GM12878 (cell line): ENCODE results near the gene SEPTIN5. TPM values are rescaled to one million over a fixed set of nuclear protein-coding genes. Genes with fewer than 3 reads are reported as not detected.

Experiments
- ATAC-seq: fragments of 200-7000 bp; cut with Tn5 transposase; 3 replicates; pipeline ENCODE4 v1.9.1; 2020; ENCODE audit warnings: mild to moderate bottlenecking, moderate library complexity
- BruUV-seq: library from RNA; stranded (reverse); fragments of 400-500 nt; replicated peaks from 2 replicates; lab custom pipeline; 2021; lab: Mats Ljungman, UMichigan
- CTCF ChIA-PET: fragments of 300-600 bp; sonication (Branson Sonifier 250); formaldehyde crosslinking; extraction: SDS; loops from one replicate; lab custom pipeline; 2021; ENCODE audit warnings: inconsistent platforms; lab: Yijun Ruan, JAX
- POLR2A ChIA-PET: fragments of 350-600 bp; formaldehyde crosslinking; extraction: SDS; loops from one replicate; lab custom pipeline; 2021; ENCODE audit warnings: inconsistent platforms; lab: Charles Lee
- RAD21 ChIA-PET: fragments of 300-600 bp; sonication (Branson Sonifier 250); formaldehyde crosslinking; loops from one replicate; lab custom pipeline; 2023; ENCODE audit warnings: antibody characterized with exemption; ENCODE audit not compliant: unreplicated experiment; lab: Charles Lee
- SMC1A ChIA-PET: fragments of 300-600 bp; sonication (Branson Sonifier 250); formaldehyde crosslinking; loops from one replicate; lab custom pipeline; 2023; ENCODE audit not compliant: unreplicated experiment, uncharacterized antibody; lab: Charles Lee
- DNase-seq: peaks from one replicate; pipeline ENCODE4 v3.0.0-alpha.2; 2011; ENCODE audit warnings: low read depth, low spot score
- FAIRE-seq: peaks from 3 replicates; lab custom pipeline; 2011; peaks lifted over from hg19 to GRCh38; lab: Jason Lieb, UNC
- H2AFZ ChIP-seq: 2 replicates; pipeline ENCODE4 v1.6.0; 2011; ENCODE audit warnings: low read depth, low read length, control low read depth; ENCODE audit not compliant: control insufficient read depth
- H3K27ac ChIP-seq: 2 replicates; pipeline ENCODE4 v1.5.1; 2011; ENCODE audit warnings: control low read depth; ENCODE audit not compliant: control insufficient read depth, insufficient read depth
- H3K27me3 ChIP-seq, 2 experiments: replicated peaks in 1 of 2; 2 replicates each; pipeline versions ENCODE4 v1.6.0 to v1.6.1; 2011; ENCODE audit warnings: low read length in 1 of 2; ENCODE audit not compliant: control insufficient read depth in 2 of 2, insufficient read depth in 2 of 2
- H3K36me3 ChIP-seq, 2 experiments: 2 replicates each; pipeline ENCODE4 v1.5.1; 2011; ENCODE audit warnings: low read length in 1 of 2; ENCODE audit not compliant: control insufficient read depth in 2 of 2, insufficient read depth in 2 of 2
- H3K4me1 ChIP-seq: 2 replicates; pipeline ENCODE4 v1.6.1; 2011; ENCODE audit warnings: mild to moderate bottlenecking, low read length, moderate library complexity, mixed read lengths; ENCODE audit not compliant: control insufficient read depth, insufficient read depth
- H3K4me2 ChIP-seq: 2 replicates; pipeline ENCODE4 v1.6.0; 2011; ENCODE audit warnings: control low read depth; ENCODE audit not compliant: control insufficient read depth, insufficient read depth
- H3K4me3 ChIP-seq: fragments of 200-600 bp; sonication (generic); 2 replicates; pipeline ENCODE4 v1.5.1; 2016
- H3K79me2 ChIP-seq: 2 replicates; pipeline ENCODE4 v1.6.0; 2011; ENCODE audit warnings: low read length; ENCODE audit not compliant: control insufficient read depth, insufficient read depth
- H3K9ac ChIP-seq: 2 replicates; pipeline ENCODE4 v1.8.0; 2011; ENCODE audit warnings: low read length, control low read depth, mixed read lengths; ENCODE audit not compliant: control insufficient read depth, insufficient read depth
- H3K9me3 ChIP-seq: replicated peaks from 3 replicates; pipeline ENCODE4 v1.5.1; 2011; ENCODE audit warnings: mild to moderate bottlenecking, low read length; ENCODE audit not compliant: control insufficient read depth, insufficient read depth
- H4K20me1 ChIP-seq: 2 replicates; pipeline ENCODE4 v1.6.0; 2011; ENCODE audit not compliant: control insufficient read depth, insufficient read depth
- ASH2L ChIP-seq: fragments of 300-600, 200-600 bp; sonication (generic); IDR thresholded peaks from 2 replicates; pipeline ENCODE4 v1.6.1; 2017; ENCODE audit warnings: low read depth, mild to moderate bottlenecking, borderline replicate concordance
- FOXM1 ChIP-seq: IDR thresholded peaks from 2 replicates; pipeline ENCODE4 v1.6.1; 2012; ENCODE audit warnings: low read depth, mild to moderate bottlenecking, inconsistent platforms, low read length, moderate library complexity
- PAX5 ChIP-seq: IDR thresholded peaks from 2 replicates; pipeline ENCODE4 v1.6.1; 2011; ENCODE audit warnings: low read depth, low read length, borderline replicate concordance
- RB1 ChIP-seq: fragments of 450-650 bp; formaldehyde crosslinking; IDR thresholded peaks from 2 replicates; pipeline ENCODE4 v1.6.1; 2017; ENCODE audit warnings: mild to moderate bottlenecking, borderline replicate concordance
- RFX5 ChIP-seq: IDR thresholded peaks from 2 replicates; pipeline ENCODE4 v1.6.1; 2011; ENCODE audit warnings: low read depth, low read length, improper control_type of control experiment
- SMAD5 ChIP-seq: IDR thresholded peaks from 2 replicates; pipeline ENCODE4 v1.6.1; 2016; ENCODE audit warnings: antibody characterized with exemption, low read depth
- WGBS: methylation state at CpG from one replicate; pipeline ENCODE4 v1.1.6; 2016; ENCODE audit warnings: low lambda C conversion rate; ENCODE audit not compliant: insufficient replicate concordance, insufficient coverage; ENCODE audit errors: missing lambda C conversion rate; 5-methylcytosine and 5-hydroxymethylcytosine counted together
- in situ Hi-C: fragments of 300-500 bp; cut with MboI; formaldehyde crosslinking; loops from 9 replicates; pipeline ENCODE4 v1.14.3; 2018; ENCODE audit warnings: mixed read lengths
- intact Hi-C: fragments of 100-400 bp; cut with micrococcal nuclease; formaldehyde crosslinking; loops from one replicate; pipeline ENCODE4 v1.14.2; 2022; ENCODE audit not compliant: unreplicated experiment
- polyA plus RNA-seq, 11 experiments: library from polyadenylated mRNA; depleted of rRNA in 4 of 11; unstranded in 6 of 11; stranded (reverse) in 5 of 11; fragments of >200 nt; fragmentation: Nextera tagmentation in 4 of 11; fragmentation: Illumina TruSeq in 1 of 11; extraction: Ambion mirVana in 4 of 11; extraction: Trizol in 1 of 11; gene quantifications; 1 replicate in 1 of 11; 2 replicates in 10 of 11; pipeline versions ENCODE4 v1.2.1 to v1.2.3, GENCODE V29; 2011 to 2016; ENCODE audit warnings: inconsistent platforms in 2 of 11, missing spikeins in 2 of 11, low read depth in 1 of 11
- total RNA-seq, 4 experiments: library from RNA; depleted of rRNA in 3 of 4; stranded (reverse); fragments of >200 nt in 3 of 4; fragmentation: Illumina TruSeq in 1 of 4; extraction: Trizol in 1 of 4; gene quantifications; 2 replicates each; pipeline versions ENCODE4 v1.2.1 to v1.2.3, GENCODE V29; 2013 to 2021
- TF ChIP-seq, protein P1 (sequence below): IDR thresholded peaks from 2 replicates; pipeline ENCODE4 v1.6.1; 2011; ENCODE audit warnings: low read depth, mild to moderate bottlenecking, low read length, moderate library complexity, borderline replicate concordance; ENCODE audit errors: extremely low read depth
- TF ChIP-seq, protein P2 (sequence below), 3 experiments: IDR thresholded peaks in 2 of 3; conservative IDR thresholded peaks in 1 of 3; 2 replicates each; pipeline ENCODE4 v1.5.1; 2011; ENCODE audit warnings: low read depth in 3 of 3, low read length in 3 of 3, mild to moderate bottlenecking in 3 of 3, control low read depth in 2 of 3, moderate library complexity in 2 of 3, inconsistent platforms in 1 of 3, mixed read lengths in 1 of 3; ENCODE audit not compliant: control insufficient read depth in 2 of 3, insufficient read depth in 1 of 3; ENCODE audit errors: extremely low read depth in 1 of 3

The SEPTIN5 gene
- total and polyA plus RNA-seq, 10 of the 15 experiments (the other 5 are each of a cell fraction or from before 2014, with no cell fraction given): 0.13 to 1.1 (median 0.34) TPM; not detected in 5

DNA sequence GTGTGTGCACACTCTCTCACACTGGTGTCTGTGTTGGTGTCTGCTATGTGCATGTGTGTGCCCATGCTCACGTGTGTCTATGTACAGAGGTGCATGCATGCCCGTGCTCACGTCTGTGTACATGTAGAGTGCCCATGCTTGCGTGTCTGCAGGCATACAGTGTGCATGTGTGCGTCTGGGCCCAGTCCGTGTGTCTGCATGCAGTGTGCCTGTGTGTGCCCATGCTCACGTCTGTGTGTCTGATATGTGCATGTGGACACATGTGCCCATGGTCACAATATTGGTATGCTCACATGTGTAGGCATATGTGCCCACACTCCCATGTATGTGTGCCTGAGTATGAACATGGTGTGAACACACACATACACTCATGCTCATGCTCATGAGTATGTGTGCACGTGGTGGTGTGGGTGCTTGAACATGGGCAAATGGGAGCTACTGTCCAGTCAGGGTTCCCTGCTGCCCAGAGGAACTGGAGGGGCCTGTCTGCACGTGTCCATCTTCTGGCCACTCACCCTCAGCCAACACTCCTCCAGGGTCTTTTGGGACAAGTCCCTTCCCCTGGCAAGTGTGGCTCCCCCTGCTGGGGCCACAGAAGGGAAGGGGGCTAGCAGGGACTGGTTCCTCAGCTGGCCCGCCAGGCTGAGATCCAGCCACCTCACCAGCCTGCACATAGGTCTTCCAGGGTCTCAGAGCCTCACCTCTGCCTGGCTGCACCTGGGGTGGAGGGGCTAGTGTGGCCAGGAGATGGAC is 39.0 kb downstream of the SEPTIN5 start:
- in situ Hi-C loops: no loop called here
- POLR2A ChIA-PET: no interaction called here
- Histone ChIP-seq H3K27me3 (peaks cover 16 to 25% of the 10 kb centered on the region in 2 experiments), H3K9me3 (no peaks in the 10 kb centered on the region), H2AFZ (no peak overlapping the region), H3K27ac (no peak overlapping the region), H3K4me2 (no peak overlapping the region), H3K79me2 (no peaks in the 10 kb centered on the region), H3K4me3 (no peak overlapping the region), H3K36me3 (no peaks in the 10 kb centered on the region), H3K4me1 (peaks cover 6% of the 10 kb centered on the region), H3K9ac (no peak overlapping the region), H4K20me1 (peaks cover 4% of the 10 kb centered on the region)
- DNase-seq (no peak), FAIRE-seq (no peak), ATAC-seq (no peak)
- TF ChIP-seq, protein P1, sequence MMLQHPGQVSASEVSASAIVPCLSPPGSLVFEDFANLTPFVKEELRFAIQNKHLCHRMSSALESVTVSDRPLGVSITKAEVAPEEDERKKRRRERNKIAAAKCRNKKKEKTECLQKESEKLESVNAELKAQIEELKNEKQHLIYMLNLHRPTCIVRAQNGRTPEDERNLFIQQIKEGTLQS: no peak
- TF ChIP-seq RFX5: no peak
- TF ChIP-seq SMAD5: no peak
- TF ChIP-seq ASH2L: no peak
- TF ChIP-seq, protein P2, sequence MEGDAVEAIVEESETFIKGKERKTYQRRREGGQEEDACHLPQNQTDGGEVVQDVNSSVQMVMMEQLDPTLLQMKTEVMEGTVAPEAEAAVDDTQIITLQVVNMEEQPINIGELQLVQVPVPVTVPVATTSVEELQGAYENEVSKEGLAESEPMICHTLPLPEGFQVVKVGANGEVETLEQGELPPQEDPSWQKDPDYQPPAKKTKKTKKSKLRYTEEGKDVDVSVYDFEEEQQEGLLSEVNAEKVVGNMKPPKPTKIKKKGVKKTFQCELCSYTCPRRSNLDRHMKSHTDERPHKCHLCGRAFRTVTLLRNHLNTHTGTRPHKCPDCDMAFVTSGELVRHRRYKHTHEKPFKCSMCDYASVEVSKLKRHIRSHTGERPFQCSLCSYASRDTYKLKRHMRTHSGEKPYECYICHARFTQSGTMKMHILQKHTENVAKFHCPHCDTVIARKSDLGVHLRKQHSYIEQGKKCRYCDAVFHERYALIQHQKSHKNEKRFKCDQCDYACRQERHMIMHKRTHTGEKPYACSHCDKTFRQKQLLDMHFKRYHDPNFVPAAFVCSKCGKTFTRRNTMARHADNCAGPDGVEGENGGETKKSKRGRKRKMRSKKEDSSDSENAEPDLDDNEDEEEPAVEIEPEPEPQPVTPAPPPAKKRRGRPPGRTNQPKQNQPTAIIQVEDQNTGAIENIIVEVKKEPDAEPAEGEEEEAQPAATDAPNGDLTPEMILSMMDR (IDR thresholded peaks at IDR 0.05 in 2 of 3, conservative IDR thresholded peaks at IDR 0.05 in 1 of 3; ENCODE audit: control insufficient read depth in 2 of 3, extremely low read depth in 1 of 3, insufficient read depth in 1 of 3, low read depth in 3 of 3, low read length in 3 of 3): 0 out of 6 replicates have a peak, but pooled peaks of 1 of the 3 experiments have one; percentile 6
- TF ChIP-seq FOXM1: no peak
- TF ChIP-seq RB1: no peak
- no peak for TF ChIP-seq PAX5
- intact Hi-C loops: no loop called here
- RAD21 ChIA-PET: no interaction called here
- 36% methylated on average over 10 of the region's 10 CpGs for WGBS
- no TSS peak for BruUV-seq
- SMC1A ChIA-PET: no interaction called here
- CTCF ChIA-PET: no interaction called here
